HG02623 (cell line): Measurements from ENCODE around the gene PKM.

ENCODE experiments used
- ATAC-seq: cut with Tn5 transposase; IDR thresholded peaks from one replicate; pipeline ENCODE4 v1.9.1; 2021; ENCODE audit warnings: moderate library complexity; ENCODE audit not compliant: unreplicated experiment

The PKM gene

DNA sequence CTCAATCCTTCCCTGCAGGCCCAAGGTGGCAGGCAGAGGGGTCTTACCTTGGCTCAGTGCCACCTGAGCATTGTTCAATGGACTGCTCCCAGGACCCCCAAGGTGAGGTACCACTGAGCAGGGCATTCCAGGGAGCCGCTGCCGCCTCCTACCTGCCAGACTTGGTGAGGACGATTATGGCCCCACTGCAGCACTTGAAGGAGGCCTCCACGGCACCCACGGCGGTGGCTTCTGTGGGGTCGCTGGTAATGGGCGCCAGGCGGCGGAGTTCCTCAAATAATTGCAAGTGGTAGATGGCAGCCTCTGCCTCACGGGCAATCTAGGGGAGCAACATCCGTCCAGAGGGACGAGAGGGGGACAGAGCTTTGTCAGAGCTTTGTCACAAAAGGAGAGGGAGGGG, 28.7 kb downstream of the PKM start:
- ATAC-seq, result no peak

DNA sequence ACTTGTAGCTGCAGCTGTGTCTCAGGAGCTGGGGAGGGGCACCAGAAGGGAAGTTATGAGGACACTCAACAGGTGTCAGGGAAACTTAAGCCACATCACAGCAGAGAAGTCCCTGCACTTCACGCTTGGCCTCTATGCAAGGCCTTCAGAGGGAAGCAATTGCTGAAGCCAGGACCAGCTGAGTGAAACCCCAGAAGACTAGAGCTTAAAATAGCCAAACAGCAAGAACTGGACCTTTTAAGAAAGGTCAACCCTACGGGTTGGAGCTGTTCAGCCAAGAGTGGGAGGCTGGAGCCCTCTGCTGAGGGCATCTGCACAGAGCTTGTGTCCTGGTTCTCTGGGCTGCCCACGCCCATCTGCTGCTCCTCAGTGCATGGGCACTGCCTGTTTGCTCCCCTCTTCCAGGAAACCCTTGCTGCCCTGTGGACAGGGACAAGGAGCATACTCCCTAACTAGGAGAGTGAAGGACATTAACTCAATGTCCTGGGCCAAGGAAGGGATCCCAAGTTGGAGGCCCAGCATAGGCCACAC, 29.5 kb downstream of the PKM start:
- ATAC-seq, result no peak

DNA sequence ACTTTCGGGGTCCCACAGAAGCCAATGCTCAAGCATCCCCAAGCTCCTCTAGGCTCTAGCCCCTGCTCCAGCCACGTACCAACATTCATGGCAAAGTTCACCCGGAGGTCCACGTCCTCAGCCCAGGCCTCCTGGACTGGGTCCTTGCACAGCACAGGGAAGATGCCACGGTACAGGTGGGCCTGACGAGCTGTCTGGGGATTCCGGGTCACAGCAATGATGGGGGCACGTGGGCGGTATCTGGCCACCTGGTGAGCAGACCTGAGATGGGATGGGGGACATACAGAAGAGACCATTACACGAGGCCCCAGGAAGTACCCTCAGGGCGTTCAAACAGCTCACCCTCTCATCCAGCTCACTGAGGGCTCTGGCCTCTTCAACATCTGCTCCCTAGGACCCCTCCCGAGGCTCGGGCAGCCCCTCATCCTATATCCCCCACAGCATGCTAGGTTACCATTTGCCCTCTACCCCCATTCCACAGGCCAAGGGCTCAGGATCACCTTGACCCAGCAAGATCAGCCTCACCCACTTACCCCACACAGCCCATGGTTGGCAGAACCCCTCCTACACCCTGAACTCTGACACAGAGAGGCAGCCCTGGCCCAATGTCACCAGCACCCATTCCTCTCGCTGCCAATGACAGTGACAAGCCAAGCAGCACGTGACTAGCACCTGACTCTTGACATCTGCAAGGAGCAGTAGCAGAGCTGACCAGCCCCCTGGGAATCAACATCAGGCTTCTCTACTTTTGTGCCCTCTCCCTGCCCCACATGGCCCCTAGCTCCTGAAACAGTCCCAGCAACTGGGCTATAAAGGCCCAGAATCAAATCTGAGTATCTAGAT, 30.4 kb downstream of the PKM start:
- ATAC-seq, result no peak

DNA sequence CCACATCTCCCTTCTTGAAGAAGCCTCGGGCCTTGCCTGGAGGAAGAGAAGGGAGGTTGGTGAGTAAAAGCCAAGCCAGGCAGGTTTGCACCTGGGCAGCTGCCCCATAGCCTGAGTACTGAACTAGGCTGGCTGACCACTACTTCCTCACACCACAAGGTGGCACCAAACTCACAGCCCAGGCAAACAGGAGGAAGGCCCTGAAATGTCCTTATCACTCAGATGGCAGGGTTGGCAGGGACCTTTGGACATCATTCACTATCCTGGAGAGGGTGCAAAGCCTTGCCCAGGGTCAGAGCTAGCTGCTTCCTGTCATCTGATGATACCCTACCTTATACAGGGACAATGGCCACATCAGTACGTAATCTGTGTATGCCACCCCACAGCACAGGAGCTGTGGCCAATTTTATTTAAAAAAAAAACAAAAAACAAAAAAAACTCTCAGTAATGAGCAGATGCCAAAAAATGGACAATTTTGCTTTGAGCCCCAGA, 31.2 kb downstream of the PKM start:
- ATAC-seq, result no peak

DNA sequence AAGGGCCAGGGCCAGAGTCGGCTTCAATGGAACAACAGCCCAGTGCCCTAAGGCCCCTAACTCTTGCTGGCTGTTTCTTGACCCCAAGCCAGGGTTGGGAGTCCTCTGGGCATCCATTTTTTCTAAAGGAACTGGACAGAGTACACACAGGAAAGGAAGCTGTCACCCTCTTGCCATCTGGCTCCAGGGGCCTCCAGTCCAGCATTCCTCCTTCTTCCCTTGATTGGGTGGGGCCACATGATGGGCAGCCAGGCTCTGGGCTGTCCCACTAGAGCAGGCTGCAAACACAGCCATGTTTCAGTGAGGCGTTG, 31.8 kb downstream of the PKM start:
- no peak for ATAC-seq

DNA sequence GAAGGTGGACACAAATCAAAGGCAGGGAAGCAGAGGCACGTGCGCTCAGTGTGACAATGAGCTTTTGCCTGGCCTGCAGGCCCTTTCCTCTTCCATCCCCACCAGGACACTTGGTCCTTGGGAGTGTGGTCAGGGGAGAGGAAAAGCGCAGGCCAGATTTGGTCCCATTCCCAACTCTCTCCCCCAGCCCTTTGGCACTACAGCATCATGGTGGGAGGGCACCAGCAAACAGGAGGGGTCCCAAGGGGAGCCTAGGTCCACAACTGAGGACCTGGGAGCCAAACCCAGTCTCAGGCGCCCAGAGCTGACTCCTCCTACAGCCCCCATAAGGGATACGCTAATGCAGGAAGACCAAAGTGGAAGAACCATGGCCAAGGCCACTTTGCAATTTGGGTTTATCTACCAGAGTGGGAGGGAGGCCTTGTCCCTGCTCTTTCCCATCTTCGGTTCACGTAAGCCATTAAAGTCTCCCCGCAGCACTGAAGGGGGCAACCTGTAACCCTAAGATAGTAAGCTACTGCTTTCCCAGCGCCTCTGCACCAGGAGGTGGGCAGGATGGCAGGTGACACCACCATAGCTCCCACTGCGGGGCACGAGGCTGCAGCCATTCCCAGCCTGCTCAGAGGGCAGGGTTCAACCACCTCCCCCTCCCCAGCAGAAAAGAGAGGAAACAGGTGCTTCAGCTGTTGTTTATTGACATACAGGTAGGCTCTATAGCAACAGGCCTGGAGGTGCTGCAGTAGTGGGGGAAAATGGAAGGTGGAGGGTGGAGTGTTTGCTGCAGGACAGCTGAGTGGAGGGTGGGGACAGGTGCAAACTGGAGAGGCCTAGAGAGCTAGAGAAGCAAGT, 32.4 kb downstream of the PKM start:
- ATAC-seq, result no peak

DNA sequence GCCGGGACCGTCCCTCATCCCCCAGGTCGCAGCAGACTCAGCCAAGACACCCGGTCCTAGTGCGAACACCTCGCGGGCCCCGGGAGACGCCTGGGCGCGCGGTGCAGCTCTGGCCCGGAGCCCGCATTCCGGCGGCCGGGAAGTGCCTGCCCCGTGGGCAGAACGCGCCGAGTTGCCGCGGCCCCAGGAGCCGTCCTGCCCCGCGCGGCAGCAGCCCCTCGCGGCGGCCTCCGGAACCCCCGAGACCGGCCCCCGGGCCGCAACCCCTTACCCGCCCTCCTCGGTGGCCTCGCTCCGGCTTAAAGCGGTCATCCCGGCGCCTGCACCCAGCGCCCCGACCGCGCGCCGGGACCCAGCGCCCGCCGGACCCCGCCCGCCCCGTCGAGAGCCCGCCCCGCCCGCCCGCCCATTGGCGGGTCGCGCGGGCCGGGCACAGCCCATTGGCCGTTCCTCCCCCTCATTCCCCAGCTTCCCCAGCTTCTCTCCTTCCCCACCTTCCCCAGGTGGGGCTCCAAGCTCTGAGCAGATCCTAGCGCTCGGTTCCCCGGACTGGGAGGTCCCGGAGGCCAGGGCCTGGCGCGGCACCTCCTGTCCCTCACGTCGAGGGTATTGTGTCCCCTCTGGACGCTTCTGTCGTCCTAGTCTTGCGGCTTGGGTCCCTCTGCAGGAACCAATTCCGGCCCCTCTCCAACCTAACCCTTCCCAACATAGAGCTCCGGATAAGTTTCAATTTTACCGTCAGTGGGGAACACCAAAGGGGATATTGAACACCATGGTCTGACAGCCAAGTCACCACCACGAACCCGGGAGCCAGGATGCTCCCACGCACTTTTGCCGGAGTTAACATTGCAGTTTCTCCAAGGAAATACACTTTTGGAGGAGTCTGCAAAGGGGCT, 33.3 kb downstream of the PKM start, which contains the start of gene GRAMD2A:
Gene GRAMD2A (minus strand): TSS at position 328 of the 896 bp plus-strand sequence.
- no peak for ATAC-seq

DNA sequence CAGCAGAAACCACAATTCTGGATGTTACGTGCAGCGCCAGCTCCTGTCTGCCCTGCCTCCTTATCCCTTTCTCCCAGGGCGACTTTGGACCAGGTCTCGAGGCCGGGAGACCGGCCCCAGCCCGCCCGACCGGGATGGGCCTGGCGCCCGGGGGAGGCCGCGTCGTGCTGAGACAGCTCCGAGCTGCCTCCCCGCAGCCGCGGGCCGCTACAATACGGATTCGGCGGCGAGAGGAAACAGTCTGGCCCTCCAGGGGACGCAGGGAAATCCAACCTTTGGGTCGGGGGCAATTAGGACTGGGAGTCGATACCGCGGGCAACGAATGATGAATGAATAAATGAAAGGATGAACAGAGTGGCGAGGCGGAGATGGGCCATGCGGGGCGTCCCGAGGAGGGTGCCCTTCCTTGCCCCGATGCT, 33.9 kb downstream of the PKM start:
- no peak for ATAC-seq

DNA sequence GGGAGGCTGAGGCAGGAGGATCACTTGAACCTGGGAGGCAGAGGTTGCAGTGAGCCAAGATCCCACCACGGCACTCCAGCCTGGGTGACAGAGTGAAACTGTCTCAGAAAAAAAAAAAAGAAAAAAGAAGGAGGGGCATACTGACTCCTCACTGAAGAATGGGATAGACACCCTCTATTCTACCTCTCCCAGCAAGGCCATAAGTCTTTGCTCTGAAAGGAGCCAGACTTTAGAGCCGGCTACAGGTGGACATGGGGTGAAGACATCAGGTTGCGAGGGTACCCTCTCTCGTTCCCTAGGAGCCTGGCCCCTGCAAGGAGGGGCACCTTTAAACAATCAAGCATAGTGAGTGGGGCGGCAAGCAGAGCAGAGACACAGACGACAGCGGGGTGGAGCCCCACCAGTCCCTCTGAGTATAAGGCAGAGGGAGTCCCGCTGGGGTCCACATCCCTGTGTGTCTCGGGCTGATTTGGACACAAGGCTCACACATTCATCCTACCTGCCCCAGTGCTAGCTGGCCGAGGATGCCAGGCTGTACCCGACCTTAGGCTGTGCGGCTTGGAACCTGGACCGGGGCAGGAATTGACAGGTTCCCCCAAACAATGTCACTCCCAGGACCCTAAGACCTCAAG, 34.5 kb downstream of the PKM start:
- no peak for ATAC-seq

DNA sequence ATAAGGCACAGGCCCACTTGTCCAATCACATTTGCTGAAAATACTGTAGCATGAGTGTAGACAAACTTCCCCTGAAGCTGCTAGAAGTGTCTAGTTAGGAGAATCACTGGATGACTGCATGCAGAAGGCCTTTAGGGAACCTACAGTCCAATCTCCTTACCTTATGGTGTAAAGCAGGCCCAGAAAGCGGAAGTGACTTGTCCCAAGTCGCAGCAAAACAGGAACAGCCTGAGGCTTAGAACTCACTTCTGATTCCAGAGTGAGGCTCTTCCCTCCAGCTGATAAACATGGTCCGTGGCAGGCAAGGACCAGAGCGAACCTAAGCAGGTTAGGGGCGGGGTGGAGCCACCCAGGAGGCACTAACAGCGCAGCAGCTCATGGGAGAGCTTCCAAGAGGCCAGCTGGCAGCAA, 35.9 kb downstream of the PKM start:
- ATAC-seq, result no peak

DNA sequence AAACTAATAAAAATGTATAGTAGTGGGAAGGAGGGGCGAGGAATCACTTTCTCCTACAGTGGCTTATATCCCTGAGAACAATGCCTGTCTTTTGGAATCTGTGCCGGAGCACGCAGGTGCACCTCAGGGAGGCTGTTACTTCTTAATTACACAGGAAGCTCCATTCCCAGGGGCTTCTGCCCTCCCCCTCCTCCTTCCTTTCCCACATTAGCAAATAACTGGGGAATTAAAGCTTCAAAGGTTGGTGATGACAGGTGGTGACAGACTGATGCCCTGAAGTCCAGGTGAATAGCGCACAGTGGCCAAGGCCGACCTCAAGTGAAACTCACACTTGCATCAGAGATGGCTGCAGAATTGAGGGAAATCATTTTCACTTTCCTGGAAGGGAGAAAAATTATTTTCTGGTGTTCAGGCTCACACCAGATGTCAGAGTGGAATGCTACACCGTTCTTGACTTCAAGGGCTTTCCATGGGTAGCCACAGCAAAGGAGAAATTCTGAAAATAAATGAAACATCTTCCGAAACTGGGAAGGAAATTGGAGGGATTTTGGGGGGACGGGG, 37.1 kb downstream of the PKM start:
- ATAC-seq, result no peak

DNA sequence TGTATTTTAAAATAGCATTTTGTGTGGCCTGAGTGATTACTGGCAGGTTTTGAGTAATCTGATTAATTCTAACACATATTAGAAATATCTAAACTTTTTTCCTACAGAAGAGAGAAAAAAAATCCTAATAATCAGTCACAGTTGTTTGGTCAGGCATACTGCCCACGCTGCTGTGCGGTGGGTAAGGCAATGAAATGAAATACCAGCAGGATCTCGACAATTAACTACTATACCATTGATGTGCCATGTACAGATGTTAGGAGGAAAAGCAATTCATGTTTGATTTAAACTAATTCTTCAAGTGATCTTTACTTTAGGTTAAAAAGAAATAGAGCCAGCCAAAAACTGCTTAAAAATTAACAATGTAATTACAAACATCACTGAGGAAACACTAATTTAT, 38.6 kb downstream of the PKM start:
- no peak for ATAC-seq

DNA sequence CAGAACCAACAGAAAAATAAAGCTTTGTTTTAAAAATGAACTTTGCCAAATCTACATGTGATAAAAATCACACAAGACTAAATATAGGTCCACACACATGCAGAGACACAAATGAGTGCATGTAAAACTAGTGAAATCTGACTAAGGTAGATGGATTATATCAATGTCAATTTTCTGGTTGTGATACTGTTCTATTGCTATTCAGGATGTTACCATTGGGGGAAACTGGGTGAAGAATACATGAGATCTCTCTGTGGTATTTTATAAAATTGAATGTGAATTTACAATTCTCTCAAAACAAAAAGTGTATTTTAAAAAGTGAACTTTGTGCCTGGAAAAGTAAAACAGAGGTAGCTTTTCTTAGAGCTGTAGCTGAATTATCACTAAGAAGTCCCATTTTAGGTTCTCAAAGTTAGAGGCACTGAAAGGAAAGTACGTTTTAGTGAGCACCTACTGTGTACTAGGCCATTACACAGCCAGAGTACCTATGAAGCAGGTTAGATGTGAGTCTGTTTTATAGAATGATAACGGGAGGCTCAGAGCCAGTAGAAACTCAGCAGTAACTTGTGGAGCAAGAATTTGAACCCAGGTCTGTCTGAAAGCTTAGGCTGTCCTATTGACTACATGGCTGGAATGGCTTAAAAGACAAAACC, 41.6 kb downstream of the PKM start:
- ATAC-seq, result no peak

DNA sequence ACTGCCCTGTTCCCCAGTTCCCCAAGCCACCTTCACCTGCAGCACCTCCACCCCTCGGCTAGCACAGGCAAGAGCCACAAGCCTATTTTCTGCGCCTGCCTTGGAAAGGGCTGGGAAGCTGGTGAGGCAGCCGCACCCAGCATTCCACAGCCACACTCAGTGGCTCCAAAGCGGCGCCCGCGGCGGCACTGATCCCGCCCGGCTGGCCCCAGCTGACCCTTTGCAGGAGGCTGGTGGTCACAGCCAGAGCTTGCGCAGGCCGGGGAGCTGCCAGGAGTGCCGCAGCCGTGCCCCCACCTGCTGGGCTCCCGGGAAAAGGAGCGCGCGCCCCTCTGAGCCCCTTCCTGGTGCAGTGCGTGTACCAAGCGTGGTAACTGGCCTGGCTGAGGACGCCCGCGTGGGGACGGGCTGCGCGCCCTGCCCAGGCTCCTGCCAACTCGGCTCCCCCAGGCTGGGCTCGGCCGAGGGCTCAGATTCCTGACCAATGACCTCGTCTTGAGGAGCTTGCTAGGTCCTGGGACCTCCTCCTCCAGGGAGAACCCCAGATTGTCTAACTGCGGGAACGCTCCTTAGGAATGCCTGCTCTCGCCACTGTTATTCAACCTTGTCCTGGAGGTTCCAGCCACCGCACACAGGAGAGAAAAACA, 46.7 kb downstream of the PKM start:
- ATAC-seq, result no peak

DNA sequence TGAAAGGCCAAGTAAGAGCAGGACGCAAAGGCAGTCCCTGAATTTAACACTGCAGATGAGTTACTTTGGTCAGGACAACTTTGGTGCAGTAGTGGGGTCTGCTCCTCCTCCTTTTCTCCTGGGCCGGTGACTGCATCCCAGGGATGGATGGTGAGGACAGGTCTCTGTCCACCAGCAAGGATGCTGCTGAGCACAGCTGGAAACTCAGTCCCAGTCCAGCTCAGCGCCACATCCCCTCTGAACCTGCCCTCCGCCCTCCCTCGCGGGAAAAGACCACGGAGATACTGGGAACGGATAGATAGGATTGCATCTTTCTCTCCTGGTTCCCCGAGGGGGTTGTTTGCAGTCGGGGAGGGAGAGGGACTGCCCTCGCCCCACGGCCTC, 47.2 kb downstream of the PKM start:
- no peak for ATAC-seq

DNA sequence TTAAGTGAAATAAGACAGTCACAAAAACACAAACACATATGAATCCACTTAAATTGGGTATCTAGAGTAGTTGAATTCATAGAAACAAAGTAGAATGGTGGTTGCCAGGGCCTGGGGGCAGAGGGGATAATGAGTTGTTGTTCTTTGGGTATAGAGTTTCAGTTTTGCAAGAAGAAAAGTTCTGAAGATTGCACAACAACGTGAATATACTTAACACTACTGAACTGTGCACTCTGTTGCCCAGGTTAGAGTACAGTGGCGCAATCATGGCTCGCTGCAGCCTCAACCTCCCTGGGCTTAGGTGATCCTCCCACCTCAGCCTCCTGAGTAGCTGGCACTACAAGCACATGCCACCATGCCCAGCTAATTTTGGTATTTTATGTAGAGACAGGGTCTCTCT, 48.3 kb downstream of the PKM start:
- ATAC-seq, result no peak

DNA sequence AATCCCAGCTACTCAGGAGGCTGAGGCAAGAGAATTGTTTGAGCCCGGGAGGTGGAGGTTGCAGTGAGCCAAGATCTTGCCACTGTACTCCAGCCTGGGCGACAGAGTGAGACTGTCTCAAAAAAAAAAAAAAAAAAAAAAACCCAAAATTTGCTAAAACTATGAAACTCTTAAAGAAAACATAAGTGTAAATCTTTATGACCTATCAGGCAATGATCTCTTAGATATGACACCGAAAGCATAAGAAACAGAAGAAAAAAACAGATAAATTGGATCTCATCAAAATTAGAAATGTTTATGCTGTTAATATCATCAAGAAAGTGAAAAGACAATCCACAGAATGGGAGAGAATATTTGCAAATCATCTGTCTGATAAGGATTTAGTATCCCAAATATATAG, 48.7 kb downstream of the PKM start:
- no peak for ATAC-seq

DNA sequence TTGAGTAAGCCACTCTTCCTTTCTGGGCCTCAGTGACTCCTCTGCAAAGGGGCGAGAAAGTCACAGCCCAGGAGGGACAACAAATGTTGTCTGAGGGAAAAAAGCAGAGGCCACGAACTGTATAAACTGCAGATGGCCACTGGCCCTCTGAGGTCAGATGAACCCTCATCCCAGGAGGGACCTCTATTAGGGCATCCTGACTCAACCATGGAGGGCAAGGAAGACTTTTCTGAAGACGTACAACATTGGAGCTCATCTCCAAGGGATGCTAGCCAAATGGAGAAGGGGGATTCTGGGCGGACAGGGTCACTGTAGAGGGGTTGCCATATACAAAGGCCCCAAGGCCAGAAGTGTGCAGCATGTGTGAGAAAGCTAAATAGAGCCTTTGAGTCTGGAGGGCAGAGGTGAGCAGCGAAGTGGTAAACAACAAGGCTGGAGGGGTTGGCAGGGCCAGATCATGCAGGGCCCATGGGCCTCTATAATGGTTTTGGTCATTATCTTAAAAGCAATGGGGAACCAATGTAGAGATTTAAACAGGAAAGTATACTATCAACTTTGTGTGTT, 50.1 kb downstream of the PKM start:
- no peak for ATAC-seq
